Measurements from ENCODE around the gene TTC28.

The TTC28 gene

DNA sequence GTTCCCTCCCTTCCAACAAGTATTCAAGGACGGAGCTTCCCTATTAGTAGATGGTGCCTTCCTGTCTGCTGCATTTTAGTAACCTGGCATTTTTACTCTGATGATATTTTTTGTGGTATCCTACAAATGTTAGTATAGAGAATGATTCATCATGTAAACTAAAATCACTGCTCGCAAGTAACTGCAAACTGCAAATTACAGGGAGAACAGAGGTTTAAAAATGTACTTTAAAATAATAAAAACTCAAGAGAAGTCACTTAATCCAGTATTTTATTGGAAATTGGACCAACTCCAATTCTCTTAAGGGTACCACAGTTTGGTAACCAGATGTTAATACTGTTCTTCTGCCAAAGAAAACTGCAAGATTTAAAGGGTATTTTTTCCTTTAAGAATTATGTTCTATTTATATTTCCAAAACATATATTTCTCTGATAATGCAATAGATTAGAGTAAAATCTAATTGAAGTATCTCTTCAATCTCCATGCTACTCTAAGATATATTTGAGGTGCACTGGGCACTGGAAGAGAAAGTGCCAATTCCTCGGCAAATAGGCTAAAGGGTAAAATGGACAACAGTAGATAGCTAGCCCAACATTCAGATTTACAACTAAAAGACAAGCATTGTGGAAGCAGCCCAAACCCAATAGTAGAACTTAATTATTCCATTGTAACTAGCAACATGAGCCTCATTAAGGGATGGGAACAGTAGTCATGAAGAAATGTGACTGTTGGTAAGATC, 298.0 kb downstream of the TTC28 start:
- no peak for TF ChIP-seq CTCF (IDR thresholded peaks at IDR 0.05; ENCODE audit: control insufficient read depth, extremely low read depth, insufficient read depth)
- no peak overlapping the region for H3K4me3 ChIP-seq (ENCODE audit: low read depth, low read length)
- no peak for DNase-seq (ENCODE audit: low read depth)

GRCh38 chr22:28379951-28380350, 299.7 kb downstream of the TTC28 start:
- TF ChIP-seq CTCF (IDR thresholded peaks at IDR 0.05; ENCODE audit: control insufficient read depth, extremely low read depth, insufficient read depth) = no peak

DNA sequence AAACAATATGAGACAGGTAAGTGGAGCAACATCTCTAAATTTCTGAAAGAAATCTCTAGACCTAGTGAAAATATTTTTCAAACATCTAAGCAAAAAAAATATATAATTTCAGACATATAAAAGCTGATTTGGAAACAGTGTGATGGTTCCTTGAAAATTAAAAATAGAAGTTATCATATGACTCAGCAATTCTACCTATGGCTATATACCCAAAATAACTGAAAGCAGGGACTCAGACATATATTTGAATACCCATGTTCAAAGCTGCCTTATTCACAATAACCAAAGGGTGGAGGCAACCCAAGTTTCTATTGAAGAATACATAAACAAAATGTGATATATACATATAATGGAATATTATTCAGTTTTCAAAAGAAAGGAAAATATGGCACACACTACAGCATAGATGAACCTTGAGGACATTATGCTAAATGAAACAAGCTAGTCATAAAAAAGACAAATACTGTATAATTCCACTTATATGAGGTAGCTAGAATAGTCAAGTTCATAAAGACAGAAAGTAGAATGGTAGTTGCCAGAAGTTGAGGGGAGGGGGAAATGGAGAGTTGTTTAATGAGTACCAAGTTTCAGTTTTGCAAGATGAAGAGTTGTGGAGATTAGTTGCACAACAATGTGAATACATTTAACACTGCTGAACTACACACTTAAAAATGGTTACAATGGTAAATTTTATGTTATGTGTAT, 300.4 kb downstream of the TTC28 start:
- H3K4me3 ChIP-seq (ENCODE audit: low read depth, low read length) = no peak overlapping the region
- no peak for DNase-seq (ENCODE audit: low read depth)
- no peak for TF ChIP-seq CTCF (IDR thresholded peaks at IDR 0.05; ENCODE audit: control insufficient read depth, extremely low read depth, insufficient read depth)

More at GRCh38 chr22:28379951-28380350, 299.7 kb downstream of the TTC28 start:
- DNase-seq (ENCODE audit: low read depth) = no peak
- no peak overlapping the region for H3K4me3 ChIP-seq (ENCODE audit: low read depth, low read length)

DNA sequence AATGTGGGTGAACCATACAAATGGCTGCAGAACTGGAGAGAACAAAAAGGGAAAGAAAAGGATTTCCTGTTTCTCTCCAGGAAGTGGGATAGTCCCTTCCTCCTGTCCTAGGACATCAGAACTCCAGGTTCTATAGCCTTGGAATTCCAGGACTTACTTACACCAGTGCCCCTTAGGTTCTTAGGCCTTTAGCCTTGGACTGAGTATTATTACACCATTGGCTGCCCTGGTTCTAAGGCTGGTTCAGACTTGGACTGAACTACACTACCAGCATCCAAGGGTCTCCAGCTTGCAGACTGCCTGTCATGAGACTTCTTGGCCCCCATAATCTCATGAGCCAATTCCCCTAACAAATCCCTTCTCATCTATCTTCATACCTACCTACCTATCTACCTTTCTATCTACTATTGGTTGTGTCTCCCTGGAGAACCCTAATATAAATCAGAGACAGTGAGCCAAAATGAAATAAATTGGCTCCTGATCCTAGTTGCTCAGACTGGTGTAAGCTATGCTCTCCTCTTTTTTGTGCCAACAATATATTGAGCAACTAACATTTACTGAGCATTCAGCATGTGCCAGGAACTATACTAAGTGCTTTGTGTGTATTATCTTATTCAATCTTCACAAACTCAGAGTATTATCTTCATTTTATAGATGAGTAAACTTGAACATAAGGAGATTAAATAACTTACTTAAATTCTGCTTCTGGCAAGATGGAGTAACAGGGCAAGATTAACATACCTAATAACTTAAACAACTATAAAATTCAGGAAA, 303.7 kb downstream of the TTC28 start:
- DNase-seq (ENCODE audit: low read depth) = peak; percentile 52
- no peak for TF ChIP-seq CTCF (IDR thresholded peaks at IDR 0.05; ENCODE audit: control insufficient read depth, extremely low read depth, insufficient read depth)

GRCh38 chr22:28373831-28374230, 305.8 kb downstream of the TTC28 start:
- no peak for DNase-seq (ENCODE audit: low read depth)
- no peak for TF ChIP-seq CTCF (IDR thresholded peaks at IDR 0.05; ENCODE audit: control insufficient read depth, extremely low read depth, insufficient read depth)
- no peak overlapping the region for H3K4me3 ChIP-seq (ENCODE audit: low read depth, low read length)

More for the DNA sequence above, 303.7 kb downstream of the TTC28 start:
- H3K4me3 ChIP-seq (ENCODE audit: low read depth, low read length) = no peak overlapping the region

- no peak for DNase-seq (ENCODE audit: low read depth)
- no peak for TF ChIP-seq CTCF (IDR thresholded peaks at IDR 0.05; ENCODE audit: control insufficient read depth, extremely low read depth, insufficient read depth)
- no peak overlapping the region for H3K4me3 ChIP-seq (ENCODE audit: low read depth, low read length)
These were observed 309.8 kb downstream of the TTC28 start for GRCh38 chr22:28369854-28370253.

Data from LNCaP clone FGC (cell line).